K562 (cell line): ENCODE measurements around the gene HSD3B7. TPM values are rescaled to one million over a fixed set of nuclear protein-coding genes. Genes with fewer than 3 reads are reported as not detected.
A peak's percentile ranks its signal among the peaks of the same experiment; 100 is the strongest.

Source experiments
- HDAC3 ChIP-seq: fragments of 450-650 bp; IDR thresholded peaks from 2 replicates; pipeline ENCODE4 v1.6.1; 2018; ENCODE audit warnings: borderline replicate concordance, mild to moderate bottlenecking, moderate library complexity; ENCODE audit not compliant: partially characterized antibody
- HIVEP1 ChIP-seq: fragments of 250-450 bp; sonication (Bioruptor Pico); IDR thresholded peaks from 2 replicates; pipeline ENCODE4 v1.4.0; 2020; ENCODE audit warnings: mild to moderate bottlenecking
- NCOA4 ChIP-seq: fragments of 450-650 bp; IDR thresholded peaks from 2 replicates; pipeline ENCODE4 v1.6.1; 2018; ENCODE audit warnings: mild to moderate bottlenecking; ENCODE audit not compliant: partially characterized antibody
- NCOA6 ChIP-seq: fragments of 450-650 bp; IDR thresholded peaks from 2 replicates; pipeline ENCODE4 v1.6.1; 2017; ENCODE audit warnings: mild to moderate bottlenecking
- POLR2AphosphoS2 ChIP-seq: IDR thresholded peaks from 2 replicates; pipeline ENCODE4 v1.6.1; 2012; ENCODE audit warnings: low read length, improper control_type of control experiment
- ZNF263 ChIP-seq: sonication (generic); formaldehyde crosslinking; IDR thresholded peaks from 2 replicates; pipeline ENCODE4 v1.8.0; 2022; ENCODE audit warnings: mild to moderate bottlenecking, missing genetic modification reagents, borderline replicate concordance
- ZSCAN32 ChIP-seq: fragments of 450-650 bp; formaldehyde crosslinking; IDR thresholded peaks from 2 replicates; pipeline ENCODE4 v1.4.0; 2020; ENCODE audit warnings: mild to moderate bottlenecking, moderate library complexity
- polyA plus RNA-seq, 8 experiments: library from polyadenylated mRNA; depleted of rRNA in 4 of 8; stranded (reverse) in 5 of 8; unstranded in 3 of 8; fragments of >200 nt; fragmentation: Nextera tagmentation in 2 of 8; fragmentation: Illumina TruSeq in 1 of 8; extraction: Ambion mirVana in 2 of 8; extraction: Trizol in 1 of 8; gene quantifications; 2 replicates each; pipeline versions ENCODE4 v1.2.1 to v1.2.3, GENCODE V29; 2011 to 2014; ENCODE audit warnings: inconsistent platforms in 1 of 8, missing spikeins in 1 of 8
- total RNA-seq, 7 experiments: library from RNA; depleted of rRNA in 6 of 7; stranded (reverse); fragments of >200 nt in 6 of 7; fragmentation: Illumina TruSeq in 2 of 7; extraction: Trizol in 2 of 7; gene quantifications; 2 replicates each; pipeline versions ENCODE4 v1.2.1 to v1.2.3, GENCODE V29; 2011 to 2021; ENCODE audit warnings: low replicate concordance in 1 of 7
- TF ChIP-seq, protein P1 (sequence below): sonication (generic); formaldehyde crosslinking; IDR thresholded peaks from 2 replicates; pipeline ENCODE4 v1.8.1; 2023; ENCODE audit warnings: mild to moderate bottlenecking, missing genetic modification reagents
- TF ChIP-seq, protein P2 (sequence below): fragments of 250-450 bp; sonication (Bioruptor Pico); IDR thresholded peaks from 2 replicates; pipeline ENCODE4 v1.8.0; 2022; ENCODE audit warnings: inconsistent platforms
- TF ChIP-seq, protein P3 (sequence below): fragments of 450-650 bp; formaldehyde crosslinking; IDR thresholded peaks from 2 replicates; pipeline ENCODE4 v1.4.0; 2022; ENCODE audit warnings: missing genetic modification characterization
- TF ChIP-seq, protein P4 (sequence below): sonication (generic); formaldehyde crosslinking; IDR thresholded peaks from 2 replicates; pipeline ENCODE4 v1.9.0; 2022; ENCODE audit warnings: mild to moderate bottlenecking, missing genetic modification reagents

Gene HSD3B7
- total and polyA plus RNA-seq, 9 of the 15 experiments (the other 6 are each of a cell fraction or from before 2014, with no cell fraction given) = 5.4 to 49.1 (median 23.0) TPM

DNA sequence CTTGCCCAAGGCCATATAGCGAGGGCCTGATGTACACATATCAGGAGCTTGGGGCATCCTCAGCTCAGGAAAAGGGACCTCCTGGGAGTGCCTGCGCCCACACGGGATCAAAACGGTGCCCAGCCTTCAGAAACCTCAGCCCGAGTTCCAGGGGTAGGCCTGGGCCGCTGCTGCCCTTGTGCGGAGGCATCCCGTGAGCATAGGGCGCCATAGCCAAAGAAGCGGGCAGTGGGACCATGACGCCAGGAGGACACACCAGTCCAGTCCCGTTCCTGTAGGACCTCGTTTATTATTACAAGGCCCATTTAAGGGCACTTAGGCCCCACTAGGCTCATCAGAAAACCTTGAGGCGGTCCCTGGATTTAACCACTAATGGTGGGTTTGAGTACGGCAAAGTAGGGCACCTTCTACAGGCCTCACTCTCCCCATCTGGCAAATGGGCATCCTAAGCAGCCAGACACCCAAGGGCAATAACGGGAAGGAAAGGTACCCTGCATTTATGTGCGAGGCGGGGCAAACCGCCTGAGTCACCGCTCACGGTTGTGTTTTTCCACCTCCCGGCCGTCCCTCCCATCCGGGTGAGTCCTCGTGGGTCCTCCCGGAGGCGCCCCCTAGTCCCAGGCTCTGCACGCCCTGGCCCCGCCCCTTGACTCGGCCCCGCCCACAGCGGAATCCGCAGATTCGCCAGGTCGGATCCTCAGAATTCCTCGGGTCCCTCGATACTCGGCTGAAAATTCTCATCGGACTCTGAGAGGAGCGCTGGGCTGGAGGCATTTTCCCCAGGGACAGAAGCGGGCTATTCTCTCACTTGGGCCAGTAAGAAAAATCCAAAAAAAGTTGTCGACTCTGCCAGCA is 28.2 kb upstream of the HSD3B7 start (continued):
- TF ChIP-seq, protein P1, sequence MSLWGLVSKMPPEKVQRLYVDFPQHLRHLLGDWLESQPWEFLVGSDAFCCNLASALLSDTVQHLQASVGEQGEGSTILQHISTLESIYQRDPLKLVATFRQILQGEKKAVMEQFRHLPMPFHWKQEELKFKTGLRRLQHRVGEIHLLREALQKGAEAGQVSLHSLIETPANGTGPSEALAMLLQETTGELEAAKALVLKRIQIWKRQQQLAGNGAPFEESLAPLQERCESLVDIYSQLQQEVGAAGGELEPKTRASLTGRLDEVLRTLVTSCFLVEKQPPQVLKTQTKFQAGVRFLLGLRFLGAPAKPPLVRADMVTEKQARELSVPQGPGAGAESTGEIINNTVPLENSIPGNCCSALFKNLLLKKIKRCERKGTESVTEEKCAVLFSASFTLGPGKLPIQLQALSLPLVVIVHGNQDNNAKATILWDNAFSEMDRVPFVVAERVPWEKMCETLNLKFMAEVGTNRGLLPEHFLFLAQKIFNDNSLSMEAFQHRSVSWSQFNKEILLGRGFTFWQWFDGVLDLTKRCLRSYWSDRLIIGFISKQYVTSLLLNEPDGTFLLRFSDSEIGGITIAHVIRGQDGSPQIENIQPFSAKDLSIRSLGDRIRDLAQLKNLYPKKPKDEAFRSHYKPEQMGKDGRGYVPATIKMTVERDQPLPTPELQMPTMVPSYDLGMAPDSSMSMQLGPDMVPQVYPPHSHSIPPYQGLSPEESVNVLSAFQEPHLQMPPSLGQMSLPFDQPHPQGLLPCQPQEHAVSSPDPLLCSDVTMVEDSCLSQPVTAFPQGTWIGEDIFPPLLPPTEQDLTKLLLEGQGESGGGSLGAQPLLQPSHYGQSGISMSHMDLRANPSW = no peak
- TF ChIP-seq NCOA4 = no peak
- TF ChIP-seq POLR2AphosphoS2 = peak; percentile 91; the same call in 1 of the 2 replicates
- TF ChIP-seq, protein P2, sequence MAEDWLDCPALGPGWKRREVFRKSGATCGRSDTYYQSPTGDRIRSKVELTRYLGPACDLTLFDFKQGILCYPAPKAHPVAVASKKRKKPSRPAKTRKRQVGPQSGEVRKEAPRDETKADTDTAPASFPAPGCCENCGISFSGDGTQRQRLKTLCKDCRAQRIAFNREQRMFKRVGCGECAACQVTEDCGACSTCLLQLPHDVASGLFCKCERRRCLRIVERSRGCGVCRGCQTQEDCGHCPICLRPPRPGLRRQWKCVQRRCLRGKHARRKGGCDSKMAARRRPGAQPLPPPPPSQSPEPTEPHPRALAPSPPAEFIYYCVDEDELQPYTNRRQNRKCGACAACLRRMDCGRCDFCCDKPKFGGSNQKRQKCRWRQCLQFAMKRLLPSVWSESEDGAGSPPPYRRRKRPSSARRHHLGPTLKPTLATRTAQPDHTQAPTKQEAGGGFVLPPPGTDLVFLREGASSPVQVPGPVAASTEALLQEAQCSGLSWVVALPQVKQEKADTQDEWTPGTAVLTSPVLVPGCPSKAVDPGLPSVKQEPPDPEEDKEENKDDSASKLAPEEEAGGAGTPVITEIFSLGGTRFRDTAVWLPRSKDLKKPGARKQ (CRISPR knock-in tag) = no peak
- no peak for TF ChIP-seq ZSCAN32
- no peak for TF ChIP-seq HIVEP1 (CRISPR knock-in tag)
- peak; percentile 94 for TF ChIP-seq ZNF263 (CRISPR knock-in tag)
- no peak for TF ChIP-seq NCOA6
- TF ChIP-seq, protein P3, sequence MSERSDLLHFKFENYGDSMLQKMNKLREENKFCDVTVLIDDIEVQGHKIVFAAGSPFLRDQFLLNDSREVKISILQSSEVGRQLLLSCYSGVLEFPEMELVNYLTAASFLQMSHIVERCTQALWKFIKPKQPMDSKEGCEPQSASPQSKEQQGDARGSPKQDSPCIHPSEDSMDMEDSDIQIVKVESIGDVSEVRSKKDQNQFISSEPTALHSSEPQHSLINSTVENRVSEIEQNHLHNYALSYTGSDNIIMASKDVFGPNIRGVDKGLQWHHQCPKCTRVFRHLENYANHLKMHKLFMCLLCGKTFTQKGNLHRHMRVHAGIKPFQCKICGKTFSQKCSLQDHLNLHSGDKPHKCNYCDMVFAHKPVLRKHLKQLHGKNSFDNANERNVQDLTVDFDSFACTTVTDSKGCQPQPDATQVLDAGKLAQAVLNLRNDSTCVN = no peak
- TF ChIP-seq HDAC3 = peak; percentile 72
- TF ChIP-seq, protein P4, sequence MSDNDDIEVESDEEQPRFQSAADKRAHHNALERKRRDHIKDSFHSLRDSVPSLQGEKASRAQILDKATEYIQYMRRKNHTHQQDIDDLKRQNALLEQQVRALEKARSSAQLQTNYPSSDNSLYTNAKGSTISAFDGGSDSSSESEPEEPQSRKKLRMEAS (CRISPR knock-in tag) = no peak
